T-helper 1 cell (primary cell): ENCODE measurements around the gene PSMD12.
"Not testable (repeated sequence)": the region's sequence is repeated elsewhere in the genome, so short reads cannot be mapped to it uniquely, and the experiment has no call there.

ENCODE experiments used
- DNase-seq, 5 donors: peaks; one replicate each; pipeline ENCODE4 v3.0.0-alpha.2; 2012 to 2020

PSMD12 gene

DNA sequence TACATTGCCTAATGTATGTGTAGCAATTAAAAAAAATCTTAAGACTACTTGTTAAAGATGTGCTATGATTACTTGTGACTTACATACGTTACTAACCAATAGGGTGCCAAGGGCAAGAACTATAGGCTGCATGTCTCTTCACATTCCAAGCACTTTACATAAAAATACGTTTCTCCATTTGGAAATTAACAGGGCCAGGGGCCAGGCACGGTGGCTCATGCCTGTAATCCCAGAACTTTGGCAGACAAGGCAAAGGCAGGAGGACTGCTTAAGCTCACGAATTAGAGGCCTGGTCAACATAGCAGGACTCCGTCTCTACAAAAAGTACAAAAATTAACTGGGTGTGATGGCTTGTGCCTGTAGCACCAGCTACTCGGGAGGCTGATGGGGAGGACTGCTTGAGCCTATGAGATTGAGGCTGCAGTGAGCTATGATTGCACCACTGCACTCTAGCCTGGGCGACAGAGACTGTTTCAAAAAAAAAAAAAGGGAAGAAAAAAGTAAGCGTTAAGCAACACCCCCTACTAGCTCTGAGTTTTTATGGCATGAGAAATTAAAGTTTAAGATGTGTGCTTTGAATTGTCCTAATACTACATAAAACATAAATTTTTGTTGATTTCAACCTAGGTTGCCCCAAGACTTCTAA is 12.3 kb downstream of the PSMD12 start:
- no peak for DNase-seq

DNA sequence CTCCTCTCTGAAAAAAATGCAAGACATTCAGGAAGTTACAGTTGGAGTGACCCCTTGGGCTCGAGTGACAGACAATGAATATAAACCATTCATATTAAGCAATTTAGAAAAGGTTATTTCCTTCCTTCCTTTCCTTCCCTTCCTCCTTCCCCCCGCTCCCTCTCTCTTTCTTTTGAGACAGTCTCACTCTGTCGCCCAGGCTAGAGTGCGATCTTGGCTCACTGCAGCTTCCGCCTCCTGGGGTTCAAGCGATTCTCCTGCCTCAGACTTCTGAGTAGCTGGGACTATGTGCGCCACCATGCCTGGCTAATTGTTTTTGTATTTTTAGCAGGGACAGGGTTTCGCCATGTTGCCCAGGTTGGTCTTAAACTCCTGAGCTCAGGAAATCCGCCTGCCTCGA is 13.2 kb downstream of the PSMD12 start:
- no peak for DNase-seq

DNA sequence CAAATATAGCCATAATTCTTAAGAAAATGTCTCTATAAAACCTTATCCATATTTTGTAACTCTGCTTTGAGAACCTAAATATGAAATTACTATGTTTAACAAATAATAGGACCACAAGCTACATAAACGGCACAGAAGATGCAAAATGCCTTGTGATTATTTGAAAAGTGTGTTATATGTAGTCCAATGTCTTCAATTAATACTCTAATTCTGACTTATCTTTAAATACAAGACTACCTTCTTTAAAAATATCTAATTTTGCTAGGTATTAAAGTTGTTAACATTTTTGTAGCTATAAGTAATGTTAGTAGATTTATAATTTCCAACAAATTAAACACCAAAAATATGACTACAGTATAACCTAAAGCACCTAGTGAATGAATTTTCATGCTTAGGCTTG is 17.0 kb downstream of the PSMD12 start:
- no peak for DNase-seq

DNA sequence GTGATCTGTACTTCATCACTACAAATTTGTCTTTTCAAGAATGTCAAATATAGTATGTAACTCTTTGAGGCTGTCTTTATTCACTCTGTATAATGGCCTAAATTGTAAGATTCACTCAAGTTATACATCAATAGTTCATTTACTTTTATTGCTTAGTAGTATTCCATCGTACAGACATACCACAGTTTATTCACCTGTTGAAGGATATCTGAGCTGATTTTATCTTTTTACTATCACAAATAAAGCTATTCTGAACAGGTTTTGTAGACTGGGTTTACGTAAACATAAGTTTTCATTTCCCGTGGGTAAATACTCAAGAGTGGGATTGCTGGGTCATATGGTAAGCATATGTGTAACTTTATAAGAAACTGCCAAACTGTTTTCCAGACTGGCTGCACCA is 18.6 kb downstream of the PSMD12 start:
- no peak for DNase-seq

- DNase-seq = no peak
Observed at GRCh38 chr17:67343237-67343636, 23.1 kb downstream of the PSMD12 start.

DNA sequence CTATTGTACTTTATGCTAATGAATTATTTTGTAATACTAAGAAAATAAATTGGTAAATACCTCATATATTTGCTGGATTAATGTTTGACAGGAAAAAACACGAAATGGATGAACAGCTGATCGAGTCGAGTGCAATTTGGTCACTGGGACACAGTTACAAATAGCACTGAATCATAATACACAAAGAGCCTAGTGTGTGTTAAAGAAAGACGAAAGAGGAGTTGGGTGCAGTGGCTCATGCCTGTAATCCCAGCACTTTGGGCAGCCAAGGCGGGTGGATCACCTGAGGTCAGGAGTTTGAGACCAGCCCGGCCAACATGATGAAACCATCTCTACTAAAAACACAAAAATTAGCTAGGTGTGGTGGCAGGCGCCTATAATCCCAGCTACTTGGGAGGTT is 28.0 kb downstream of the PSMD12 start:
- not testable (repeated sequence) for DNase-seq

DNA sequence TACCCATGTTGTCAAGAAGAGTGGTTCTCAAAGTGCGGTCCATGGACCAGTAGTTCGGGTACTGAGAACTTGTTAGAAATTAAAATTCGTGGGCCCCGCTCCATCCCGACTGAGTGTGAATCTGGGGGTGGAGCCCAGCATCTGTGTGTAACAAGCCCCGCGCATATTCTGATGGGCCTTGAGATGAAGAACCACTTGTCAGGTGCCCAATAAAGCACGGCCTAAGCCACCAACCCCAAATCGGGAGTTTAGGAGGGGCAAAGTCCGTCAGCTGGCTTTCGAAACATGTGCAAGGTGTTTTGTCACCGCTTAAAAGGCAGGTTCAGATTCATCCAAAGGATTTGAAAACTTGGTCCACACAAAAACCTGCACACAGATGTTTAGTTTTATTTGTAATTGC is 29.5 kb downstream of the PSMD12 start:
- DNase-seq = no peak

DNA sequence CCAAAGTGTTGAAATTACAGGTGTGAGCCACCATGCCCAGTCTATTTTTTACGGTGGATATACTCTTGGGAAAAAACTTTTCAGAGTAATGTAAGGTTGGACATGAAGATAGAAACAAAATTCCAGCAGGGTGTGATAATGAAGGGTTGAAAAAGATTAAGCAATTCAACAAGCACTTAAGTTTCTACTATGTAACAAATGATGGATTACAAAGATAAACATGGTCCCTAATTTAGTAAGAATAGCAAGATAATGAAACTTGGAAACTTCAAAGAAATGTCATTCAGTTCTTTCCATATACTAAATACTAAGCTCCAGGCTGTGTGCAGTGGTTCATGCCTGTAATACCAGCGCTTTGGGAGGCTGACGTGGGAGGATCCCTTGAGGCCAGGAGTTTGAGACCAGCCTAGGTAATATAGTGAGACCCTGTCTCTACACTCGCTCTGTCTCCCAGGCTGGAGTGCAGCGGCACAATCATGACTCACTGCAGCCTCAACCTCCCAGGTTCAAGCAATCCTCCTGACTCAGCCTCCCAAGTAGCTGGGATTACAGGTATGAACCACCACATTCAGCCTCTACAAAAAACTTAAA is 31.0 kb downstream of the PSMD12 start:
- DNase-seq = no peak

- DNase-seq = not testable (repeated sequence)
Observed at GRCh38 chr17:67332162-67332508, 34.2 kb downstream of the PSMD12 start.

- DNase-seq = not testable (repeated sequence)
Observed at GRCh38 chr17:67331381-67332161, 34.8 kb downstream of the PSMD12 start.

GRCh38 chr17:67328026-67328425 is 38.4 kb downstream of the PSMD12 start:
- DNase-seq = no peak

DNA sequence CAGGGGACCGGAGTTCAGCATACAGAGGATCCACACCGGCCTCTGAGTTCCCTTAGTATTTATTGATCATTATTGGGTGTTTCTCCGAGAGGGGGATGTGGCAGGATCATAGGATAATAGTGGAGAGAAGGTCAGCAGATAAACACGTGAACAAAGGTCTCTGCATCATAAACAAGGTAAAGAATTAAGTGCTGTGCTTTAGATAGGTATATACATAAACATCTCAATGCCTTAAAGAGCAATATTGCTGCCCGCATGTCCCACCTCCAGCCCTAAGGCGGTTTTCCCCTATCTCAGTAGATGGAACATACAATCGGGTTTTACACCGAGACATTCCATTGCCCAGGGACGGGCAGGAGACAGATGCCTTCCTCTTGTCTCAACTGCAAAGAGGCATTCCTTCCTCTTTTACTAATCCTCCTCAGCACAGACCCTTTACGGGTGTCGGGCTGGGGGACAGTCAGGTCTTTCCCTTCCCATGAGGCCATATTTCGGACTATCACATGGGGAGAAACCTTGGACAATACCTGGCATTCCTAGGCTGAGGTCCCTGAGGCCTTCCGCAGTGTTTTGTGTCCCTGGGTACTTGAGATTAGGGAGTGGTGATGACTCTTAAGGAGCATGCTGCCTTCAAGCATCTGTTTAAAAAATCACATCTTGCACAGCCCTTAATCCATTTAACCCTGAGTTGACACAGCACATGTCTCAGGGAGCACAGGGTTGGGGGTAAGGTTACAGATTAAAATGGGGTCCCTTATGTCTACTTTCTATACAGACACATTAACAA is 39.2 kb downstream of the PSMD12 start:
- not testable (repeated sequence) for DNase-seq

- DNase-seq = no peak
Observed at GRCh38 chr17:67326440-67326839, 39.9 kb downstream of the PSMD12 start.

DNA sequence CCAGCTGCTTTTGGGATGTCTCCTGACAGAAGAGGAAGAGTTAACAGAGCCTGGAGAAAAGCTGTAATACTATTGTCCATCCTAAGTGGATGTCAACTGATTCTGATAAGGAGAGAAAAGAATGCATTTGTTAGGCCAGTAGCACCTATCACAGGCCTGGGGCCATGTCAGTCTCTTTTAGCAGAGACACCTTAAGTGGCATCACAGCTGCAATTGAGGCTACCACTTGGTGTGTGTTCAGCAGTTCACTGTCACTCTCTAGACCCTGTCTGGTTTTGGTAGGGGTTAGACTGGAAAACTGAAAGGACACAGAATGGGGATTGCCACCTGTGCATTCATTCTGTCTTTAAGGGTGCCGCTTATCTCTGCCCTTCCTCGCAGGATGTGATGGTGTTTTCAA is 42.0 kb downstream of the PSMD12 start:
- no peak for DNase-seq

DNA sequence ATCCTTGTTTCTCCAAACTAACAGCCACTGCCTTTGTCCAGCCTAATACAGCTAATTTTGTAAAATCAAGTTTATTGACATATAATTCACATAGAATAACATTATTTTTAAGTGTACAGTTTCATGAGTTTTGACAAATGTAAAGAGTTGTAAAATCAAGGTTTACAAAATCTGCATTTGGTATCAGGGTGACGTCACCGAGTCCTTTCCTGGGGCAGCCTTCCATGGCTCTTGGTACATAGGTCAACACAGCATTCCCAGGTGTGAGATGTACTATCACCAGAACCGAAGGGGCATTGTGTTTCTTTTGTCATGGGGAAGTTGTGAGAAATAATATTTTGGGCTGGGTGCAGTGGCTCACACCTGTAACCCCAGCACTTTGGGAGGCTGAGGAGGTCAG is 42.9 kb downstream of the PSMD12 start:
- no peak for DNase-seq

DNA sequence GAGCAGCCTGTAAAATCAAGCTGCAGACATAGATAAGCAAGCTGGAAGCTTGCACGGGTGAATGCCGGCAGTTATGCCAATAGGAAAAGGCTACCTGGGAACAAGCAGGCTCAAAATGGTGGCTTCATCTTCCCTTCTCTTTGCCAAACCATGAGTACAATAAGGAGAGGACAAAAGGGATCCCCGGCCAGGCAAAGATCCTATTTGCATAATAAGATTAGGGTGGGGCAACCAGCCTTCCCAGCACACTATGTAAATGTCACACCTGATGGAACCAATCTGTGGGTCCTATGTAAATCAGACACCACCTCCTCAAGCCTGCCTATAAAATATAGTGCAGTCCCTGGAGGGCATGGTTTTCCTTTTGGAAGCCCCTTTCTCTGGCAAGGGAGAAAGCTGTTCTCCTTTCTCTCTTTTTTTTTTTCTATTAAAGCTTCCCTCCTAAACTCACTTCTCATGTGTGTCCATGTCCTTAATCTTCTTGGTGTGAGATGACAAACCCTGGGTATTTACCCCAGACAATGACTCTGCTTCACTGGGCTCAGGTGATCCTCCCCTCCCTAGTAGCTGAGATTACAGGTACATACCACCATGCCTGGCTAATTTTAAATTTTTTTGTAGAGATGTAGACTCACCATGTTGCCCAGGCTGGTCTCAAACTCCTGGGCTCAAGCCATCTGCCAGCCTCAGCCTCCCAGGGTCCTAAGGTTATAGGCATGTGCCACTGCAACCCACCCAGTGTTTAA is 44.2 kb downstream of the PSMD12 start:
- DNase-seq = no peak

- DNase-seq = not testable (repeated sequence)
Observed at GRCh38 chr17:67321486-67321885, 44.9 kb downstream of the PSMD12 start.

DNA sequence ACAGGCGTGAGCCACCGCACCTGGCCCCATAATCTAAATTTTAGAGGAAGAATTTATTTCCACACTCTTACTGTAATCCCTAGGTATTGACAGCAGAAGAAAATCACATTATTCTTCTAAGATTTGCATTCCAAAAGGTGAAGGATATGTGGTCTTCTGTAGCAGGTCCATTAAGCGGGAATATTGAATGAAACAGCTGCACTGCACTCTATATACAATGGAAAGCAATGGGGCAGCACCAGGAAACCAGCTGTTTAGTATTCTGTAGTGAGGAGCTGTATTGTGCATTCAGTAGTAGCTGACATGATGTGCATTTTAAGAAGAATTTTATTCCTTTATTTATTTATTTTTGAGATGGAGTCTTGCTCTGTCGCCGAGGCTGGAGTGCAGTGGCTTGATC is 49.6 kb downstream of the PSMD12 start:
- DNase-seq = no peak

DNA sequence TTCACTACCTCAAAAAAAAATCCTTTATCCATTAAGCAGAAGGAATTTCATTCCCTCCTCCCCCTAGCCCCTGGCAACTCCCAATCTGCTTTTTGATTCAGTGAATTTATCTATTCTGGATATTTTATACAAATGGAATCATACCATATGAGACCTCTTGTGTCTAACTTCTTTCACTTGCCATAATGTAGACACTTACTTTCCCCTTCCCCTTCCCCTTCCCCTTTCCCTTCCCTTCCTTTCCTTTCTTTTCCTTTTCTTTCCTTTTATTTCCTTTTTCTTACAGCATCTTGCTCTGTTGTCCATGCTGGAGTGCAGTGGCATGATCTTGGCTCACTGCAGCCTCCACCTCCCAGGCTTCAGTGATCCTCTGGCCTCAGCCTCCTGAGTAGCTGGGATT is 50.5 kb downstream of the PSMD12 start:
- DNase-seq = no peak

GRCh38 chr17:67312265-67312664 is 54.1 kb downstream of the PSMD12 start:
- DNase-seq = no peak

GRCh38 chr17:67311575-67311974 is 54.8 kb downstream of the PSMD12 start:
- no peak for DNase-seq

DNA sequence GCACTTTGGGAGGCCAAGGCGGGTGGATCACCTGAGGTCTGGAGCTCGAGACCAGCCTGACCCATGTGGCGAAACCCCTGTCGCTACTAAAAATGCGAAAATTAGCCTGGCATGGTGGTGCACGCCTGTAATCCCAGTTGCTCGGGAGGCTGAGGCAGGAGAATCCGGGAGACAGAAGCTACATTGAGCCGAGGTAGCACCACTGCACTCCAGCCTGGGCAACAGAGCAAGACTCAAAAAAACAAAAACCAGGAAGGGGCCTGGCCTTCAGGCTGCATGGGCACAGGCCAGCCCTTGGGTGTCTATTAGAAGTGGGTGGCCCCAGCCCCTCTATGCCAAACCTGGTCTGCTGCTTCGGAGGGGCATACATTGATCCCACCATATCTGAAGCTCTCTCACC is 56.0 kb downstream of the PSMD12 start:
- DNase-seq = no peak
